GM12892 (cell line): ENCODE data around the gene FBXL17.

Experiments
- POLR2A ChIP-seq: IDR thresholded peaks from 2 replicates; pipeline ENCODE4 v1.6.1; 2011; ENCODE audit warnings: low read depth, low read length, control low read depth
- POLR2AphosphoS5 ChIP-seq: IDR thresholded peaks from 2 replicates; pipeline ENCODE4 v1.6.1; 2011; ENCODE audit warnings: low read depth, low read length, control low read depth

DNA sequence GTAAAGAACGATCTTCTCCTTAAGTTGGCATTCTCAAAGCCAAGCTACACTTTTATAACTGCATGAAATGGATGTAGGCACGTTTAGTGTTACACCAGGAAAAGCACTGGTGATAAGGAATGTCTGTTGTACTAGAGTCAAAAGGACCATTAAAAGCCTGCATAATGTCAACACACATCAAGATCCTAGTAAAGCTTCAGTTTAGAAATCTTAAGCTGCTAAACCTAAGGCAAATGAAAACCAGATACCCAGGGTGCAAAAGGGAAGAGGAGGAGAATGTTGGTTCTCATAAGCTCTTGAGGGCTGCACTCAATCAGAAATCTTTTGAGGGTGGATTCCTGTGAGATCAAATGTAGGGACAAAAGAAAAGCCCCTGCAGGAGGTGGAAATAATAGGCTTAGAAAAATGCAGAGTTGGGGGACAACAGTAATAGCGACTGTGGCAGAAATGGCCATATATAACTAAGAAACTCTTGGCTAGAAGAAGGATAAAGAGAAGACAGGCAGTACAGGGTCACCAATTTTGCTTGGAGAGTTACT, 148.2 kb downstream of the FBXL17 start:
- TF ChIP-seq POLR2A (no peak), POLR2AphosphoS5 (no peak)
